Muscle layer of colon (tissue), 2 donors: ENCODE measurements around the gene ADAMTS8.

ENCODE experiments used
- H3K27ac ChIP-seq: one replicate; pipeline ENCODE4 v1.7.0; 2013; ENCODE audit warnings: low read depth, mild to moderate bottlenecking, low read length, moderate library complexity
- H3K27me3 ChIP-seq, 2 donors: one replicate each; pipeline ENCODE4 v1.7.0; 2013; ENCODE audit warnings: low read length in 2 of 2, mild to moderate bottlenecking in 2 of 2; ENCODE audit not compliant: insufficient read depth in 2 of 2, control insufficient read depth in 1 of 2
- H3K36me3 ChIP-seq: one replicate; pipeline ENCODE4 v1.7.0; 2013; ENCODE audit warnings: mild to moderate bottlenecking, low read length; ENCODE audit not compliant: insufficient read depth
- H3K4me1 ChIP-seq: one replicate; pipeline ENCODE4 v1.7.0; 2013; ENCODE audit warnings: mild to moderate bottlenecking, low read length; ENCODE audit not compliant: insufficient read depth
- H3K4me3 ChIP-seq, 2 donors: one replicate each; pipeline ENCODE4 v1.7.0; 2013; ENCODE audit warnings: low read length in 2 of 2, low read depth in 1 of 2, mild to moderate bottlenecking in 1 of 2, moderate library complexity in 1 of 2
- H3K9ac ChIP-seq: one replicate; pipeline ENCODE4 v1.7.0; 2013; ENCODE audit warnings: low read length
- H3K9me3 ChIP-seq: one replicate; pipeline ENCODE4 v1.7.0; 2013; ENCODE audit warnings: mild to moderate bottlenecking, low read length
- donor health status: abdominal sarcoma.
- donor health status: Adenocarcinoma of cecum.

ADAMTS8 gene

DNA sequence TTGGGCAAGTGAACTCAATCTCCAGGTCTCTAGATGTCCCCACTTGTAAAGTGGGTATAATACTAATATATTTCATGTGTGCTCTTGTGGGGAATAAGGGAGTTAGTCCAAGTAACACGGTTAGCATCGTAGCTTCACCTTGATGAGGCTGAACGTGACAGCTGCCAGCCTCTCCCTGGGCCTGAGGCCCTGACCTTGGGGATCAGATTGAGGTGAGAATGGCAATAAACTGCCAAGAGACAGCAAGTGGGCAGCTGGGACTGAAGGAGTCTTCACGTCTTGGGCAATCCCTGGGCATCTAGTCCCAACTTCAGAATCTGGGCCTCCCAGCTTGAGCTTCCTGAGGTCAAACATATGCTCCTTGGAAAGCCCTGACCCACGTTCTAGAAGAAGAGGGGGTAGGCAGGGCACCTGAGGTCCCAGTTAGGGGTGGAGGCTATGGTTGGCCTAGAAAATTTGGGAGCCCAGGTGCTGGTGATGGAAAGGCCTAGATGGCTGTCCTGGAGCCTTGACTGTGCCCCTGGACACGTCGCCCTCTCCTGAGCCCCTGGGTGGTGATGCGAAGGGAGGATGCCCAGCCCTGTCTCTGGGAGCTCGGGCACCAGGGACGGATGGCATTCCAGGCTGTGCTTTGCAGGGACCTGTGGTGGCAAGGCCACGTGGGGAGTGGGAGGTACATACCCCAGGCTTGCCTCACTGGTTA is 43.5 kb upstream of the ADAMTS8 start:
- H3K36me3 ChIP-seq, result peaks cover 13% of the 10 kb centered on the region
- H3K9me3 ChIP-seq, result no peaks in the 10 kb centered on the region
- H3K4me1 ChIP-seq, result no peaks in the 10 kb centered on the region
- no peaks in the 10 kb centered on the region for H3K27me3 ChIP-seq
- no peak overlapping the region for H3K9ac ChIP-seq
- no peak overlapping the region for H3K27ac ChIP-seq
- no peak overlapping the region for H3K4me3 ChIP-seq

DNA sequence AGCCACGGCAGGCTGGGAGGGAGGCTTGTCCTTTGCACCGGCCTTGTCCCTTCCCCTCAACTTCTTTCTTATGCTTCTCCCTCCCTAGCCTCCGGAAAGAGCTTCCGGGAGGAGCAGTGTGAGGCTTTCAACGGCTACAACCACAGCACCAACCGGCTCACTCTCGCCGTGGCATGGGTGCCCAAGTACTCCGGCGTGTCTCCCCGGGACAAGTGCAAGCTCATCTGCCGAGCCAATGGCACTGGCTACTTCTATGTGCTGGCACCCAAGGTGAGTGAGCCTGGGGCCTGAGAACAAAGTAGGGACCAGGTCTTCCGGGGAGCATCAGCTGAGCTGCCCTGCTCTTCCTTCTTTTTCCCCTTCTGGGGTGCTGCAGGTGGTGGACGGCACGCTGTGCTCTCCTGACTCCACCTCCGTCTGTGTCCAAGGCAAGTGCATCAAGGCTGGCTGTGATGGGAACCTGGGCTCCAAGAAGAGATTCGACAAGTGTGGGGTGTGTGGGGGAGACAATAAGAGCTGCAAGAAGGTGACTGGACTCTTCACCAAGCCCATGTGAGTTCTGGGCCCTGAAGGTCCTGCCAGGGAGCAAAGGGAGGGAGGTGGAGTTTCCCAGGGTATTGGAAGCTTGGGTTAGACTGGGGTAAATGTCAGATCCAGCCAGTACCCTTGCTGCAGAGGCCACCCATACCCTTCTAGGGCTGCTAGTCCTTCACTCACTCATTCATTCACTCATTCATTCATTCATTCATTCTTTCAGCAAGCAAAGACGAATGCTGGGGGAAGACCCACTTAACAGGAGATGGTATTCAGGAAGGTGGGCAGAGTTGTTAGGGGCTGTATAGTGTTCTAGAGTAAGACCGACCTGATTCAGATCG is 42.7 kb upstream of the ADAMTS8 start:
- no peaks in the 10 kb centered on the region for H3K9me3 ChIP-seq
- no peaks in the 10 kb centered on the region for H3K4me1 ChIP-seq
- H3K4me3 ChIP-seq, result no peak overlapping the region
- no peaks in the 10 kb centered on the region for H3K27me3 ChIP-seq
- H3K27ac ChIP-seq, result no peak overlapping the region
- no peak overlapping the region for H3K9ac ChIP-seq
- peaks cover 21% of the 10 kb centered on the region for H3K36me3 ChIP-seq

DNA sequence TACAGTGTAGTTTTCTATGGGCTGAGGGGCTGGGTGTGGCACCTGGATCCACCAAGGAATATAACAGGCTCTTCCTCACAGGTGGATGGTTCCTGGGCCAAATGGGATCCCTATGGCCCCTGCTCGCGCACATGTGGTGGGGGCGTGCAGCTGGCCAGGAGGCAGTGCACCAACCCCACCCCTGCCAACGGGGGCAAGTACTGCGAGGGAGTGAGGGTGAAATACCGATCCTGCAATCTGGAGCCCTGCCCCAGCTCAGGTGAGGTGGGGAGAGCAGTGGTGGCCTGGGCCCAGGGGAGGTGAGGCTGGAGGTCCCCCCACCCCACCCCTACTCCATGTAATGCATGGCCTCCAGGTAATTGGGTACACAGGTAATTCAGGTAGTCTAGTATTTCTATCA is 40.8 kb upstream of the ADAMTS8 start:
- no peaks in the 10 kb centered on the region for H3K9me3 ChIP-seq
- no peak overlapping the region for H3K27ac ChIP-seq
- no peak overlapping the region for H3K4me3 ChIP-seq
- H3K9ac ChIP-seq, result no peak overlapping the region
- no peaks in the 10 kb centered on the region for H3K27me3 ChIP-seq
- peaks cover 22% of the 10 kb centered on the region for H3K36me3 ChIP-seq
- H3K4me1 ChIP-seq, result no peaks in the 10 kb centered on the region

- H3K4me1 ChIP-seq, result no peaks in the 10 kb centered on the region
- H3K9ac ChIP-seq, result no peak overlapping the region
- H3K36me3 ChIP-seq, result peaks cover 25% of the 10 kb centered on the region
- H3K27me3 ChIP-seq, result no peaks in the 10 kb centered on the region
- H3K9me3 ChIP-seq, result no peaks in the 10 kb centered on the region
- H3K4me3 ChIP-seq, result no peak overlapping the region
- H3K27ac ChIP-seq, result no peak overlapping the region
Measured at GRCh38 chr11:130467116-130467900, 38.9 kb upstream of the ADAMTS8 start.

DNA sequence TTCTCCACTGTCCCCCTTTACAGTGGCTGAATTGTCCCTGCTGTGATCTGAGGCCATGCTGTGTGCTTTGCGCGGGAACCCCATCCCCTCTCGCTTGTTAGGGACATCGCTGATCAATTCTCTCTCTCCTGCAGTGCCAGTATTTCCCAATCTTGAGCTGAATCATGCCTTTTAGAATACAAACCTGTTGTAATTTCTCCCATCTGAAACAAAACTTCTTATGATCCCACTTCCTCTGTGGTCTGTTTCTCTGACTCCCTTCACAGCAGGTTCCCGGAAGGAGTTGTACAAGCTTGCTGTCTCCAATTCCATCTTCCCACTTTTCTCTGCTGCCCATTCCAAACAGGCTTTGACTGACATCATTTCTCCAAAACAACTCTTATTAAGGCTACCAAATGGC is 36.9 kb upstream of the ADAMTS8 start:
- no peak overlapping the region for H3K4me3 ChIP-seq
- H3K4me1 ChIP-seq, result no peaks in the 10 kb centered on the region
- H3K36me3 ChIP-seq, result peaks cover 18% of the 10 kb centered on the region
- H3K9ac ChIP-seq, result no peak overlapping the region
- no peaks in the 10 kb centered on the region for H3K27me3 ChIP-seq
- H3K9me3 ChIP-seq, result no peaks in the 10 kb centered on the region
- H3K27ac ChIP-seq, result no peak overlapping the region

DNA sequence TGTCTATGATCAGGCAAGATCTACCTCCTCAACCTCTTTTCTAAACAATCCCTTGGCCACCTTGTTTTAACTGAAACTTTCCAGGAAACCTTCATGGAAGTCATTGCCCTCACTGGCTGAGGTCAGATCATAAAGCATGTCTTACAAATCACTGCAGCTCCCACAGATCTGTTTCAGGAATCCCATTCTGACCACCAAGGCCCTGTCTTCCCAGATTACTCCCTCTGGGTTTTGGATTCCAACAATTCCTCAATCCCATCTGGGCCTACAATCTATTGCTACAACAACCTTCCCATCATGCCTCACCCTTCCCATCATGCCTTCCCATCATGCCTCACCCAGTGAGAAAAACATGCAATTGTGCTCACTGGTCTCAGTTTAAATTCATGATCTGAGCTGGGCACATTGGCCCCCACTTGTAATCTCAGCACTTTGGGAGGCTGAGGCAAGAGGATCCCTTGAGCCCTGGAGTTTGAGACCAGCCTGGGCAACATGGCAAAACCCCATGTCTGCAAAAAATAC is 35.9 kb upstream of the ADAMTS8 start:
- Histone ChIP-seq H3K4me1 (no peaks in the 10 kb centered on the region), H3K36me3 (peaks cover 18% of the 10 kb centered on the region), H3K27me3 (no peaks in the 10 kb centered on the region), H3K9me3 (no peaks in the 10 kb centered on the region), H3K27ac (no peak overlapping the region), H3K9ac (no peak overlapping the region), H3K4me3 (no peak overlapping the region)

GRCh38 chr11:130462931-130463330 is 34.5 kb upstream of the ADAMTS8 start:
- Histone ChIP-seq H3K9me3 (no peaks in the 10 kb centered on the region), H3K4me3 (no peak overlapping the region), H3K27me3 (no peaks in the 10 kb centered on the region), H3K9ac (no peak overlapping the region), H3K4me1 (no peaks in the 10 kb centered on the region), H3K36me3 (peaks cover 18% of the 10 kb centered on the region), H3K27ac (no peak overlapping the region)

DNA sequence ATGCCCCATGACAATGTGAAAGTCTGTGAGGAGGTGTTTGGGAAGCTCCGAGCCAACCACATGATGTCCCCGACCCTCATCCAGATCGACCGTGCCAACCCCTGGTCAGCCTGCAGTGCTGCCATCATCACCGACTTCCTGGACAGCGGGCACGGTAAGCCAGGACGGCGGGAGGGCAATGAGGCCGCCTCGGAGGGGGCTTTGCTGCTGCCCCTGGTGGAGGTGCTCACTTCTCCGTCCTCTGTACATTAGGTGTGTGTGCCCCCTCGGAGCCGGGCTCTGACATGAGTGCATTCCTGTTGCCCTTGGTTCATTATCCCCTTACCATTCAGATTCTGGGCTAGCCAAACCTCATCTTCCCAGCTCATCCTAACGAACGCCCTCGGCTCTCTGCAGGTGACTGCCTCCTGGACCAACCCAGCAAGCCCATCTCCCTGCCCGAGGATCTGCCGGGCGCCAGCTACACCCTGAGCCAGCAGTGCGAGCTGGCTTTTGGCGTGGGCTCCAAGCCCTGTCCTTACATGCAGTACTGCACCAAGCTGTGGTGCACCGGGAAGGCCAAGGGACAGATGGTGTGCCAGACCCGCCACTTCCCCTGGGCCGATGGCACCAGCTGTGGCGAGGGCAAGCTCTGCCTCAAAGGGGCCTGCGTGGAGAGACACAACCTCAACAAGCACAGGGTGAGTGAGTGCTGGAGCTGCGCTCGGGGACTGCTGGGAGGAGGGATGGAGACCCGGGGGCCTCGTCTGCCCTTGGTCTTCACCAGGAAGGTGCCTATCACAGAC is 33.9 kb upstream of the ADAMTS8 start:
- no peak overlapping the region for H3K4me3 ChIP-seq
- H3K4me1 ChIP-seq, result no peaks in the 10 kb centered on the region
- H3K27ac ChIP-seq, result no peak overlapping the region
- H3K27me3 ChIP-seq, result no peaks in the 10 kb centered on the region
- H3K36me3 ChIP-seq, result peaks cover 18% of the 10 kb centered on the region
- H3K9me3 ChIP-seq, result no peaks in the 10 kb centered on the region
- no peak overlapping the region for H3K9ac ChIP-seq

GRCh38 chr11:130459521-130459920 is 31.1 kb upstream of the ADAMTS8 start:
- Histone ChIP-seq H3K27ac (no peak overlapping the region), H3K9ac (no peak overlapping the region), H3K36me3 (peaks cover 8% of the 10 kb centered on the region)

DNA sequence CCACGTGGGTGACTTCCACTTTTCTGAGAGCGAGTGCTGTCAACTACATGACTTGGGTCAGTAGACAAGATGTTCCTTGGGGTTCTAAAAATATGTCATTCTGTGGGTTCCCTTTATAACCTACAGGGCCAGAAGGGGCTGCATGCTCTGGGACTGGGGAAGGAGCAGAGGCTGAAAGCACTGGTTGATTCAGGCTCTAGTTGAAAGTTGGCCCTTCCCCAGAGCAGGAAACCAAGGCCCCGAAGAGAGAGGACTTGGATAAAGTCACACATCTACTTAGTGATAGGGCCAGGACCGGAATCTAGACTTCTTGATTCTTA is 30.0 kb upstream of the ADAMTS8 start:
- H3K4me3 ChIP-seq, result no peak overlapping the region
- H3K9me3 ChIP-seq, result no peaks in the 10 kb centered on the region
- no peaks in the 10 kb centered on the region for H3K27me3 ChIP-seq
- no peaks in the 10 kb centered on the region for H3K4me1 ChIP-seq
- H3K27ac ChIP-seq, result no peak overlapping the region
- no peak overlapping the region for H3K9ac ChIP-seq
- peaks cover 8% of the 10 kb centered on the region for H3K36me3 ChIP-seq

More at GRCh38 chr11:130459521-130459920, 31.1 kb upstream of the ADAMTS8 start:
- no peaks in the 10 kb centered on the region for H3K27me3 ChIP-seq
- H3K9me3 ChIP-seq, result no peaks in the 10 kb centered on the region
- no peaks in the 10 kb centered on the region for H3K4me1 ChIP-seq
- H3K4me3 ChIP-seq, result no peak overlapping the region
